ENCODE results near the gene PLA1A.

PLA1A gene

GRCh38 chr3:119604878-119605277 is 7.2 kb downstream of the PLA1A start:
- Mint-ChIP-seq H3K4me3 (no peak overlapping the region), H3K9me3 (no peaks in the 10 kb centered on the region), H3K36me3 (ENCODE audit: low read depth) (no peaks in the 10 kb centered on the region), H3K27ac (no peak overlapping the region), H3K4me1 (no peaks in the 10 kb centered on the region), H3K27me3 (ENCODE audit: low read depth) (no peaks in the 10 kb centered on the region)
- no peak for TF ChIP-seq CTCF (IDR thresholded peaks at IDR 0.05; ENCODE audit: unreplicated experiment in 3 of 3)

GRCh38 chr3:119608405-119609000 is 10.8 kb downstream of the PLA1A start:
- no peak for TF ChIP-seq CTCF (IDR thresholded peaks at IDR 0.05; ENCODE audit: unreplicated experiment in 3 of 3)
- peaks cover 5% of the 10 kb centered on the region for H3K9me3 Mint-ChIP-seq
- H3K27ac Mint-ChIP-seq = no peak overlapping the region
- H3K4me3 Mint-ChIP-seq = no peak overlapping the region
- H3K4me1 Mint-ChIP-seq = no peaks in the 10 kb centered on the region
- H3K36me3 Mint-ChIP-seq (ENCODE audit: low read depth) = no peaks in the 10 kb centered on the region
- peaks cover 3% of the 10 kb centered on the region for H3K27me3 Mint-ChIP-seq (ENCODE audit: low read depth)

DNA sequence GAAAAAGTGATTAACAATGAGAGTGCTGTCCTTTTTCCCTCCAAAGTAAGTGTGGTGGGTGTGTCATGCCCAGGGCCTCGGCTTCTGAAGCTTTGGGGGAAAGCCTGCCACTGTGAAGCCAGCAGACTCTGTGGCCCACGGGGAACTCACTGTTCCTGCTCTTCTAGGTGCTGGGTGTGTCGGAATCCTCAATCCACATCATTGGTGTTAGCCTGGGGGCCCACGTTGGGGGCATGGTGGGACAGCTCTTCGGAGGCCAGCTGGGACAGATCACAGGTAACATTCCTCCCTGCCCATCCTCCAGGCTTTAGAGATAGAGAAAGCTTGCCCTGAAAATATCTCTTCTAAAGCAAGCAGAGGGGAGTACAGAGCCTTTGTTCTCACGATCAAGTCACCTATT is 11.6 kb downstream of the PLA1A start:
- peaks cover 5% of the 10 kb centered on the region for H3K9me3 Mint-ChIP-seq
- H3K36me3 Mint-ChIP-seq (ENCODE audit: low read depth) = no peaks in the 10 kb centered on the region
- TF ChIP-seq CTCF (IDR thresholded peaks at IDR 0.05; ENCODE audit: unreplicated experiment in 3 of 3) = no peak
- H3K4me1 Mint-ChIP-seq = no peaks in the 10 kb centered on the region
- no peak overlapping the region for H3K4me3 Mint-ChIP-seq
- peaks cover 3% of the 10 kb centered on the region for H3K27me3 Mint-ChIP-seq (ENCODE audit: low read depth)
- H3K27ac Mint-ChIP-seq = no peak overlapping the region

DNA sequence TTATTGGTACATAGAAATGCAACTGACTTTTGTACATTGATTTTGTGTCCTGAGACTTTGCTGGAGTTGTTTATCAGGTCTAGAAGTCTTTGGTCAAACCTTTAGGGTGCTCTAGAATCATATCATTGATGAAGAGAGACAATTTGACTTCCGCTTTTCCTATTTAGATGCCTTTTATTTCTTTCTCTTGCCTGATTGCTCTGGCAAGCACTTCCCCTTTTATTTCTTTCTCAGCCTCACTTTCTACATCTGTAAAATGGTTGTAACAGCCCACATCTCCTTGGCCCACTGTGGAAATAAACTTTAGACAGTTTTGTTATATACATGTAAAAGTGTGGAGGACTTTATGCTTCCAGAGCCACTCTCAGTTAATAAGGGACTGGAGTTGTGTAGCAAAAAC is 14.0 kb downstream of the PLA1A start:
- H3K36me3 Mint-ChIP-seq (ENCODE audit: low read depth) = no peaks in the 10 kb centered on the region
- no peak overlapping the region for H3K4me3 Mint-ChIP-seq
- H3K4me1 Mint-ChIP-seq = no peaks in the 10 kb centered on the region
- peaks cover 5% of the 10 kb centered on the region for H3K9me3 Mint-ChIP-seq
- H3K27me3 Mint-ChIP-seq (ENCODE audit: low read depth) = peaks cover 3% of the 10 kb centered on the region
- TF ChIP-seq CTCF (IDR thresholded peaks at IDR 0.05; ENCODE audit: unreplicated experiment in 3 of 3) = no peak
- H3K27ac Mint-ChIP-seq = no peak overlapping the region

GRCh38 chr3:119613201-119613600 is 15.5 kb downstream of the PLA1A start:
- Mint-ChIP-seq H3K4me3 (no peak overlapping the region), H3K9me3 (peaks cover 5% of the 10 kb centered on the region), H3K27me3 (ENCODE audit: low read depth) (peaks cover 3% of the 10 kb centered on the region), H3K36me3 (ENCODE audit: low read depth) (no peaks in the 10 kb centered on the region), H3K27ac (no peak overlapping the region), H3K4me1 (no peaks in the 10 kb centered on the region)
- TF ChIP-seq CTCF (IDR thresholded peaks at IDR 0.05; ENCODE audit: unreplicated experiment in 3 of 3) = no peak

DNA sequence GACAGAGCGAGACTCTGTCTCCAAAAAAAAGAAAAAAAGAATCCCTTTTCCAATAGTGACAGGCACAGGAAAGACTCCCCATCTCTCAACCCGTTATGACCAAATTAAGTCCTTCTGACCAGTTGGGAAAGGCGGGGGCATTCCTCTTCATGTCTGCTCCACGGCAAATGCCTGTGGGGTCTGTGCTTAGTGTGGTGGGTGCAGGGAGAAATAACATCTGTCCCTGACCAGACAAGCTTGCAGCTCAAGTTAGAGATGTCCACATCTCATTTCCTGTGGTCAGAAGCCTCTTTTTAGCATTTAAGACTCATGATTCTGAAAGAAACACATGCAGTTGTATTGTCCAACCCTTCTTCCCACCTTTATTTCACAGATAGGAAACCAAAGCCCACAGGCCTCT is 16.2 kb downstream of the PLA1A start:
- Mint-ChIP-seq H3K4me3 (no peak overlapping the region), H3K27ac (no peak overlapping the region), H3K9me3 (peaks cover 5% of the 10 kb centered on the region), H3K4me1 (no peaks in the 10 kb centered on the region), H3K27me3 (ENCODE audit: low read depth) (peaks cover 3% of the 10 kb centered on the region), H3K36me3 (ENCODE audit: low read depth) (no peaks in the 10 kb centered on the region)
- no peak for TF ChIP-seq CTCF (IDR thresholded peaks at IDR 0.05; ENCODE audit: unreplicated experiment in 3 of 3)

Data from nephron (organoid).